ENCODE measurements around the gene CDYL. TPM values are rescaled to one million over a fixed set of nuclear protein-coding genes. Genes with fewer than 3 reads are reported as not detected.

CDYL gene
- total RNA-seq, 6 experiments from 2014 or later: 28.4 to 34.8 (median 33.8) TPM

DNA sequence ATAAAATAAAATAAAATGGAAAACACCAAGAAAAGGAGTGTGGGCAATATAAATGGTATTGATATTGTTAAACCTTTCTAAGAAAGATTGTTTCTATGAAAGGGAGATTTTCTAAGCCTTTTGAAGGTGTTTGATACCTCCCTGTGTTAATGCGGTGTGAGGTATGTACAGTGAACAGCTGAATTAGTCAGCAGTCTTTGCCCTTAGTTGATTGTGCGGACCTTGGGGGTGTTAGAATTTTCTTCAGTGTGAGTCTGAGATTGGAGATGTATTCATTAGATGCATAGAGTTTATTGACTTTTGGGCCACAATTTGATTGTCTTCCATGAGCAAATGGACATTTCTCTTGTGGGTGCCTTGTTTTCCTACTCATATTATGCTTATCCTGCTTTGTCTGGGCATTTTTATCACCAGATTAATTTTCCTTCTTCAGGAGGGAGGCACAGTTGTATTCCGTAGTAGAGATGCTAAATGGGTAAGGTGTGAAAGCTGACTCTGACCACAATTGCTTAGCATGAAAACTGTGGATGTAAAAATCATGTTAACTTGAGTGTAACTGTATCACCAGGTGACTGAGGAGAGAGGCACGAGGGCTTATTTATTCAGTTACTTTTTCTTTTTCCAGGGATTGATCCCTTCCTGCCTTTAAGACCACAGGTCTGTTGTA, 42.2 kb downstream of the CDYL start:
- peaks cover 51% of the 10 kb centered on the region for H3K4me1 Mint-ChIP-seq (ENCODE audit: low read depth)
- no peaks in the 10 kb centered on the region for H3K9me3 Mint-ChIP-seq
- H3K27me3 Mint-ChIP-seq (ENCODE audit: insufficient read depth): no peaks in the 10 kb centered on the region
- no peak for DNase-seq
- TF ChIP-seq, protein P1, sequence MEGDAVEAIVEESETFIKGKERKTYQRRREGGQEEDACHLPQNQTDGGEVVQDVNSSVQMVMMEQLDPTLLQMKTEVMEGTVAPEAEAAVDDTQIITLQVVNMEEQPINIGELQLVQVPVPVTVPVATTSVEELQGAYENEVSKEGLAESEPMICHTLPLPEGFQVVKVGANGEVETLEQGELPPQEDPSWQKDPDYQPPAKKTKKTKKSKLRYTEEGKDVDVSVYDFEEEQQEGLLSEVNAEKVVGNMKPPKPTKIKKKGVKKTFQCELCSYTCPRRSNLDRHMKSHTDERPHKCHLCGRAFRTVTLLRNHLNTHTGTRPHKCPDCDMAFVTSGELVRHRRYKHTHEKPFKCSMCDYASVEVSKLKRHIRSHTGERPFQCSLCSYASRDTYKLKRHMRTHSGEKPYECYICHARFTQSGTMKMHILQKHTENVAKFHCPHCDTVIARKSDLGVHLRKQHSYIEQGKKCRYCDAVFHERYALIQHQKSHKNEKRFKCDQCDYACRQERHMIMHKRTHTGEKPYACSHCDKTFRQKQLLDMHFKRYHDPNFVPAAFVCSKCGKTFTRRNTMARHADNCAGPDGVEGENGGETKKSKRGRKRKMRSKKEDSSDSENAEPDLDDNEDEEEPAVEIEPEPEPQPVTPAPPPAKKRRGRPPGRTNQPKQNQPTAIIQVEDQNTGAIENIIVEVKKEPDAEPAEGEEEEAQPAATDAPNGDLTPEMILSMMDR (IDR thresholded peaks at IDR 0.05): no peak
- peak overlapping the region; percentile 67 for H3K27ac Mint-ChIP-seq
- no peaks in the 10 kb centered on the region for H3K36me3 Mint-ChIP-seq (ENCODE audit: low read depth)
- H3K4me3 Mint-ChIP-seq: no peak overlapping the region

DNA sequence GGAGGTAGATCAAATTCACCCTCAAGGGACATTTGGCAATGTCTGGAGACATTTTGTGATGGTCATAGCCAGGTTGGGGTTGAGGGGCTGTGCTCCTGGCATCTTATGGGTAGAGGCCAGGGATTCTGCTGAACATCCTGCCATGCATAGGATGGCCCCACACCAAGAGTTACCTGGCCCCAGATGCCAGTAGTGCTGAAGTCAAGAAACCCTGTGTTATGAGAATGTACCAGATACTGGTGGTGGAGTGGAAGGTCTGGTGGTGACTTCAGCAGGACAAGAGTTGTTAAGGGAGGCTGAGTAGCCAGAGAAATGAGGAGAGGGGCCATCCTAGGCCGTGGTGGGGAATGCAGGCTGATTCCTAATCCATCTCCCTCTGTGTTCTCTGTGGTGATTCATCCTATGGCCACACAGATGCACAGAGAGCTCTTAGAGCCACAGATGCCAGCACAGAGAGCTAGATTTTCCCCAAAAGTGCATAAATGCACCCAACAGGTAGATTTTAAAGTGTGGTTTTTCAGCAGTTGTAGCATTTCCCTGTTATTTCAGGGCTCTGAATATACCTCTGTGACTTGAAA, 43.6 kb downstream of the CDYL start:
- H3K27me3 Mint-ChIP-seq (ENCODE audit: insufficient read depth): no peaks in the 10 kb centered on the region
- TF ChIP-seq, protein P1 (IDR thresholded peaks at IDR 0.05): no peak
- H3K36me3 Mint-ChIP-seq (ENCODE audit: low read depth): no peaks in the 10 kb centered on the region
- DNase-seq: peak; percentile 20
- peak overlapping the region; percentile 76 for H3K27ac Mint-ChIP-seq
- no peaks in the 10 kb centered on the region for H3K9me3 Mint-ChIP-seq
- peaks cover 48% of the 10 kb centered on the region for H3K4me1 Mint-ChIP-seq (ENCODE audit: low read depth)
- peak overlapping the region; percentile 13; the same call in 1 of the 2 replicates for H3K4me3 Mint-ChIP-seq

DNA sequence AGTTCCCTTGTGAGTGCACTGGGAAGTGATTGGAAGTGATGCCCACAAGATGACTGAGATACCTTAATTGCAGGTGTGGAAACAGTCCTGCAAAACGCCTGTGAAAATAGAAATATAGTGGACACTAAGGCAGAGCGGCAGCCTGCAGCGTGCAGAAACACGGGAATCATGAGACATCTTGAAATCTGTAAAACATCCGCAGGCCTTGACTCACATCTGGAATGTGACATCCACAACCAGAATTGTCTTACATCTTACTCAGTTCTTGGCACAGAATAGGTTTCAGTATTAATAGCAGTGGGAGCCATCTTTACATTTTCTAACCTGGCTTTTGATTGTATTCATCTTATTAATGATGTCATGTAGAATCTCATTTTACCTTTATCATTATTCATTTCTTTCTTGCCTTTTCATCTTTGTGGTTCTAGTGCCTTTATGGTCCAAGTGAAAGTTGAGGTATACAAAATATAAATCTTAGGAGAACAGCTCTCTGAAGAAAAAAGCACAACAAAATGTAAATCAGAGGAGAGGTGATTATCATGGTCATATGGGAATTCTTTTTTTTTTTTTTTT, 44.6 kb downstream of the CDYL start:
- peak overlapping the region; percentile 76 for H3K27ac Mint-ChIP-seq
- peaks cover 51% of the 10 kb centered on the region for H3K4me1 Mint-ChIP-seq (ENCODE audit: low read depth)
- TF ChIP-seq, protein P1 (IDR thresholded peaks at IDR 0.05): no peak
- no peaks in the 10 kb centered on the region for H3K27me3 Mint-ChIP-seq (ENCODE audit: insufficient read depth)
- peak; percentile 84 for DNase-seq
- no peaks in the 10 kb centered on the region for H3K9me3 Mint-ChIP-seq
- H3K4me3 Mint-ChIP-seq: peak overlapping the region; percentile 61
- no peaks in the 10 kb centered on the region for H3K36me3 Mint-ChIP-seq (ENCODE audit: low read depth)

DNA sequence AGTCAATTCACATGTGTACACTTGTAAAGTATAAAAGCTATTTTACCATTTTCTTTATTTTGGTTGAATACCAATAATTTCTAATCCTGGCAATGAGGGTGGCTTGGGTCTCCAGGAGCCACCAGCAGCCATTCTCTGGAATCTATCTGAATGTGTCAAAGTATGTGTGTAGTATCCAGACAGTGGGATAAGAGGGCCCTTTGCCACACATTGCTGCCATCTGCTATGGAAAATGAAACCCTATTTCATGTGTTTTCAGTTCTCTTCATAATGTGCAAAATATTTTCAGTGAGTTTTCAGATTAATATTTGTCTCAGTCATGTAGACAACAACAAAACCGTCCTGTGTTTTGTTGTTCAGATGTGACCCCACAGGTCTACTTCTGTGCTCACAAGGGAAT, 46.3 kb downstream of the CDYL start:
- no peak for DNase-seq
- H3K36me3 Mint-ChIP-seq (ENCODE audit: low read depth): peaks cover 9% of the 10 kb centered on the region
- H3K27me3 Mint-ChIP-seq (ENCODE audit: insufficient read depth): no peaks in the 10 kb centered on the region
- H3K27ac Mint-ChIP-seq: no peak overlapping the region
- peaks cover 8% of the 10 kb centered on the region for H3K9me3 Mint-ChIP-seq
- peaks cover 53% of the 10 kb centered on the region for H3K4me1 Mint-ChIP-seq (ENCODE audit: low read depth)
- no peak overlapping the region for H3K4me3 Mint-ChIP-seq
- TF ChIP-seq, protein P1 (IDR thresholded peaks at IDR 0.05): no peak

DNA sequence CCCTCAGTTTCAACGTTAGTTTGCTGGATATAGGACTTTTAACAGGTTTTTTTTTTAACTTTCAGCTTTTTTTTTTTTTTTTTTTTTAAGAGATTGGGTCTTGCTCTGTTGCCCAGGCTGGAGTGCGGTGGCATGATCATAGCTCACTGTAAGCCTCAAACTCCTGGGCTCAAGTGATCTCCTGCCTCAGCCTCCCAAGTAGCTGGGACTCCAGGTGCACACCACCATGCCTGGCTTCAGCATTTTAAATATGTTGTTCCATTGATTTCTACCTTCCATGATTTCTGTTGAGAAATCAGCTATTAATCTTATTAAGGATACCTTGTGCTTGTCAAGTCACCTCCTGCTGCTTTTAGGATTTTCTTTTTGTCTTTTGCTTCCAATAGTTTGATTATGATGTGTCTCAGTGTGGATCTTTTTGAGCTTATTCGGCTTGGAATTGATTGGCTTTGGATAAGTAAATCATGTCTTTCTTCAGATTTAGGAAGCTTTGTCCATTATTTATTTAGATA, 52.0 kb downstream of the CDYL start:
- peaks cover 33% of the 10 kb centered on the region for H3K36me3 Mint-ChIP-seq (ENCODE audit: low read depth)
- peaks cover 16% of the 10 kb centered on the region for H3K4me1 Mint-ChIP-seq (ENCODE audit: low read depth)
- H3K27me3 Mint-ChIP-seq (ENCODE audit: insufficient read depth): no peaks in the 10 kb centered on the region
- no peak overlapping the region for H3K4me3 Mint-ChIP-seq
- TF ChIP-seq, protein P1 (IDR thresholded peaks at IDR 0.05): no peak
- peaks cover 31% of the 10 kb centered on the region for H3K9me3 Mint-ChIP-seq
- H3K27ac Mint-ChIP-seq: no peak overlapping the region
- DNase-seq: no peak

Data from HFFc6 (cell line).